Keratinocyte (primary cell): ENCODE measurements around the gene GSTCD. TPM values are rescaled to one million over a fixed set of nuclear protein-coding genes. Genes with fewer than 3 reads are reported as not detected.

Experiments
- DNase-seq: peaks from one replicate; pipeline ENCODE4 v3.0.0-alpha.2; 2011; ENCODE audit warnings: low read depth, missing footprints, low spot score
- FAIRE-seq: peaks from 2 replicates; lab custom pipeline; 2011; peaks lifted over from hg19 to GRCh38; lab: Jason Lieb, UNC
- H2AFZ ChIP-seq: 2 replicates; pipeline ENCODE4 v1.6.0; 2012; ENCODE audit warnings: low read length, control low read depth, inconsistent platforms; ENCODE audit not compliant: control insufficient read depth
- H3K27ac ChIP-seq: 2 replicates; pipeline ENCODE4 v1.5.1; 2011; ENCODE audit warnings: low read length; ENCODE audit not compliant: control insufficient read depth, insufficient read depth
- H3K27me3 ChIP-seq: 3 replicates; pipeline ENCODE4 v1.6.0; 2011; ENCODE audit warnings: low read length; ENCODE audit not compliant: control insufficient read depth, insufficient read depth; ENCODE audit errors: extremely low read depth
- H3K36me3 ChIP-seq, 2 experiments: 2 replicates in 1 of 2; 3 replicates in 1 of 2; pipeline ENCODE4 v1.5.1; 2011; ENCODE audit warnings: low read length in 2 of 2, mild to moderate bottlenecking in 1 of 2; ENCODE audit not compliant: control insufficient read depth in 2 of 2, insufficient read depth in 2 of 2; ENCODE audit errors: extremely low read depth in 1 of 2
- H3K4me1 ChIP-seq: 3 replicates; pipeline ENCODE4 v1.5.1; 2011; ENCODE audit warnings: low read length; ENCODE audit not compliant: control insufficient read depth, insufficient read depth; ENCODE audit errors: extremely low read depth
- H3K4me2 ChIP-seq: 3 replicates; pipeline ENCODE4 v1.6.0; 2011; ENCODE audit warnings: low read depth, low read length; ENCODE audit not compliant: control insufficient read depth, insufficient read depth; ENCODE audit errors: extremely low read depth
- H3K4me3 ChIP-seq, 3 experiments: fragments of 200-600 bp in 1 of 3; sonication (generic) in 1 of 3; 2 replicates in 2 of 3; 3 replicates in 1 of 3; pipeline ENCODE4 v1.5.1; 2011 to 2016; ENCODE audit warnings: low read length in 3 of 3, mild to moderate bottlenecking in 3 of 3, control low read depth in 2 of 3, inconsistent platforms in 1 of 3, low read depth in 1 of 3, mixed read lengths in 1 of 3, mixed run types in 1 of 3, moderate library complexity in 1 of 3; ENCODE audit not compliant: control insufficient read depth in 2 of 3, insufficient read depth in 2 of 3; ENCODE audit errors: extremely low read depth in 1 of 3
- H3K79me2 ChIP-seq: 2 replicates; pipeline ENCODE4 v1.6.0; 2012; ENCODE audit warnings: low read length; ENCODE audit not compliant: control insufficient read depth, insufficient read depth
- H3K9ac ChIP-seq: 3 replicates; pipeline ENCODE4 v1.6.0; 2011; ENCODE audit warnings: low read length; ENCODE audit not compliant: control insufficient read depth, insufficient read depth; ENCODE audit errors: extremely low read depth
- H3K9me1 ChIP-seq: 3 replicates; pipeline ENCODE4 v1.6.0; 2011; ENCODE audit warnings: low read length; ENCODE audit not compliant: control insufficient read depth, insufficient read depth; ENCODE audit errors: extremely low read depth
- H3K9me3 ChIP-seq: 2 replicates; pipeline ENCODE4 v1.5.1; 2012; ENCODE audit warnings: low read depth, low read length; ENCODE audit not compliant: control insufficient read depth
- H4K20me1 ChIP-seq: 3 replicates; pipeline ENCODE4 v1.6.0; 2011; ENCODE audit warnings: low read length; ENCODE audit not compliant: control insufficient read depth, insufficient read depth; ENCODE audit errors: extremely low read depth
- EZH2 ChIP-seq: IDR thresholded peaks from one replicate; pipeline ENCODE4 v1.6.1; 2012; ENCODE audit warnings: inconsistent platforms, mild to moderate bottlenecking, low read length, moderate library complexity
- dilution Hi-C: fragments of 300-500 bp; cut with MboI; formaldehyde crosslinking; loops from one replicate; pipeline ENCODE4 v1.7.0; 2020; ENCODE audit warnings: low sequenced_read_pairs; ENCODE audit not compliant: extremely low pct_ligation_motif_present
- polyA plus RNA-seq, 5 experiments: library from polyadenylated mRNA; depleted of rRNA in 3 of 5; stranded (reverse) in 3 of 5; stranded (forward) in 1 of 5; unstranded in 1 of 5; fragments of >200 nt; gene quantifications; 1 replicate in 1 of 5; 2 replicates in 3 of 5; 3 replicates in 1 of 5; pipeline versions ENCODE4 v1.2.1 to v1.2.3, GENCODE V29; 2011 to 2012; ENCODE audit warnings: missing spikeins in 2 of 5, low read depth in 1 of 5, low replicate concordance in 1 of 5
- TF ChIP-seq, protein P1 (sequence below), 3 experiments: IDR thresholded peaks in 1 of 3; conservative IDR thresholded peaks in 1 of 3; optimal IDR thresholded peaks in 1 of 3; 2 replicates in 2 of 3; 3 replicates in 1 of 3; pipeline versions ENCODE3 to v1.5.1; 2011; ENCODE audit warnings: low read length in 3 of 3, mild to moderate bottlenecking in 3 of 3, moderate library complexity in 2 of 3, control low read depth in 1 of 3, inconsistent platforms in 1 of 3; ENCODE audit not compliant: insufficient read depth in 2 of 3; ENCODE audit errors: extremely low read depth in 1 of 3

Gene GSTCD
- polyA plus RNA-seq, 1 donor (not counting 4 experiments of a cell fraction or from before 2014, with no cell fraction given): 23.2 TPM

DNA sequence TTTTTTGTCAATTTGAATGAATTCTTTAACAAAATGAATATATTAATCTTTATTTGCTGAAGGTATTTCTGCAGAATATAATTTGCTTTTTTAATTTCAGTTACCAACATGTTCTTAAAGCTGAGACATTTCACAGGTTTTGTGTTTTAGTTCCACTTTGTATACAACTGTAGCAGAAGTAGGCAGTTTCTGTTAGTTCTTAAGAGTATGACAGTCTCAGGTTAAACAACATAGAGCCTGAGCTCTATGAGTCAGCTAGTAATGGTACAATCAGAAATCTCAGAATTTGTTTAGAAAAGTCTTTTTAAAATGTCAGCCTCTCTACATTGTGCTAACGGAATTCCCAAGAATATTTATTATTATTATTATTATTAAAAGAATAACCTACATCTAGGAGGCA, 50.4 kb downstream of the GSTCD start:
- dilution Hi-C loops: no loop called here
- Histone ChIP-seq H3K4me3 (no peak overlapping the region), H4K20me1 (no peaks in the 10 kb centered on the region), H3K27ac (no peak overlapping the region), H3K4me2 (no peak overlapping the region), H3K79me2 (no peaks in the 10 kb centered on the region), H3K9me1 (no peaks in the 10 kb centered on the region), H3K27me3 (no peaks in the 10 kb centered on the region), H3K9ac (no peak overlapping the region), H2AFZ (no peak overlapping the region), H3K36me3 (no peaks in the 10 kb centered on the region), H3K4me1 (no peaks in the 10 kb centered on the region), H3K9me3 (no peaks in the 10 kb centered on the region)
- FAIRE-seq (no peak), DNase-seq (no peak)
- TF ChIP-seq, protein P1, sequence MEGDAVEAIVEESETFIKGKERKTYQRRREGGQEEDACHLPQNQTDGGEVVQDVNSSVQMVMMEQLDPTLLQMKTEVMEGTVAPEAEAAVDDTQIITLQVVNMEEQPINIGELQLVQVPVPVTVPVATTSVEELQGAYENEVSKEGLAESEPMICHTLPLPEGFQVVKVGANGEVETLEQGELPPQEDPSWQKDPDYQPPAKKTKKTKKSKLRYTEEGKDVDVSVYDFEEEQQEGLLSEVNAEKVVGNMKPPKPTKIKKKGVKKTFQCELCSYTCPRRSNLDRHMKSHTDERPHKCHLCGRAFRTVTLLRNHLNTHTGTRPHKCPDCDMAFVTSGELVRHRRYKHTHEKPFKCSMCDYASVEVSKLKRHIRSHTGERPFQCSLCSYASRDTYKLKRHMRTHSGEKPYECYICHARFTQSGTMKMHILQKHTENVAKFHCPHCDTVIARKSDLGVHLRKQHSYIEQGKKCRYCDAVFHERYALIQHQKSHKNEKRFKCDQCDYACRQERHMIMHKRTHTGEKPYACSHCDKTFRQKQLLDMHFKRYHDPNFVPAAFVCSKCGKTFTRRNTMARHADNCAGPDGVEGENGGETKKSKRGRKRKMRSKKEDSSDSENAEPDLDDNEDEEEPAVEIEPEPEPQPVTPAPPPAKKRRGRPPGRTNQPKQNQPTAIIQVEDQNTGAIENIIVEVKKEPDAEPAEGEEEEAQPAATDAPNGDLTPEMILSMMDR (optimal IDR thresholded peaks at IDR 0.05 in 1 of 3, IDR thresholded peaks at IDR 0.05 in 1 of 3, conservative IDR thresholded peaks at IDR 0.05 in 1 of 3; ENCODE audit: extremely low read depth in 1 of 3, insufficient read depth in 2 of 3, low read length in 3 of 3): no peak
- no peak for TF ChIP-seq EZH2

DNA sequence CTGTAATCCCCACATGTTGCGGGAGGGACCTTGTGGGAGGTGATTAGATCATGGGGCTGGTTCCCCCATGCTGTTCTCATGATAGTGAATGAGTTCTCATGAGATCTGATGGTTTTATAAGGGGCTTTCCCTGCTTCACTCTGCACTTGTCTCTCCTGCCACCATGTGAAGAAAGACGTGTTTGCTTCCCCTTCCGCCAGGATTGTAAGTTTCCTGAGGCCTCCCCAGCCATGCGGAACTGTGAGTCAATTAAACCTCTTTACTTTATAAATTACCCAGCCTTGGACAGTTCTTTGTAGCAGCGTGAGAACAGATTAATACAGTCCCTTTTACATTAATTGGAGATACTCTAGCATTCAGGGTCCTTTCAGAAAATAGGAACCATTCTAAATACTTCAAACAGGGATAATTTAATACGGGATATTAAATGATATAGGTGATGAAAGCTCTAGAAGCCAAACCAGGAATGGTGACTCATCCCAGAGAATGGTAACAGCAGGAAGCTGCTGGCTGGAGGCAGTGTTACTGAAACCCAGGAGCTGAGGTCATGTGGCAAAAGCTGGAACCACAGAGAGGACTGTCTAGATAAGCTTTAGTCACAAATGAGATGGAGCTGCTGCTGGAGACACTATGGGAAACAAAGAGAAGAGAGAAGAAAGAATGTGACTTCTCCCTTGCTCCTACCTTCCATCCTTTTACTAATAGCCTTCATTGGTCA, 57.3 kb downstream of the GSTCD start:
- Histone ChIP-seq H3K4me3 (no peak overlapping the region), H3K9me3 (no peaks in the 10 kb centered on the region), H2AFZ (no peak overlapping the region), H3K36me3 (no peaks in the 10 kb centered on the region), H3K27me3 (no peaks in the 10 kb centered on the region), H3K9ac (no peak overlapping the region), H3K9me1 (no peaks in the 10 kb centered on the region), H4K20me1 (no peaks in the 10 kb centered on the region), H3K79me2 (no peaks in the 10 kb centered on the region), H3K4me1 (peaks cover 8% of the 10 kb centered on the region), H3K27ac (peak overlapping the region; percentile 31), H3K4me2 (no peak overlapping the region)
- FAIRE-seq: peak; percentile 87
- dilution Hi-C loops: no loop called here
- peak; percentile 36 for DNase-seq
- no peak for TF ChIP-seq EZH2
- TF ChIP-seq, protein P1 (optimal IDR thresholded peaks at IDR 0.05 in 1 of 3, IDR thresholded peaks at IDR 0.05 in 1 of 3, conservative IDR thresholded peaks at IDR 0.05 in 1 of 3; ENCODE audit: extremely low read depth in 1 of 3, insufficient read depth in 2 of 3, low read length in 3 of 3): no peak
